GM19099 (cell line): ENCODE measurements around the gene CD244.
A peak's percentile ranks its signal among the peaks of the same experiment; 100 is the strongest.

ENCODE experiments used
- POLR2A ChIP-seq: IDR thresholded peaks from 3 replicates; pipeline ENCODE4 v1.6.1; 2011; ENCODE audit warnings: low read depth; ENCODE audit not compliant: insufficient read length; ENCODE audit errors: extremely low read depth

CD244 gene

DNA sequence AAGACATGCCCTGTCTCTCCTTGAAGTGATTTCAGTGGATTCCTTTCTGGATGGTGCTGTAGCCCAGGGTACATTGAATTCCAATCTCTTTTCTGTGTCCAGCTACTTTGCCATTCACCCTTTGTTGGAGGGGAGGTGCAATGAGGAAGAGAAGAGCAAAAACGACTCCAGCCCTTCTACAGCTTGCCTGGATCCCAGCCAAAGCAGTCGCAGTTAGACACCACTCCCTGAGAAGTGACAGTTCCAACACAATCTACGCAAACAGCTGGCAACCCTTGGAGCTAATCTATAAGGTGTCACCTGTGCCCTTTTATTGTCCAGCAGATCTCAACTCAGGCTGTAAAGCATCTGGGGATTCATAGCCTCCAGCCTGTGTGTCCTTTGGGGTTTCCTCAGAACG, 4.6 kb downstream of the CD244 start:
- TF ChIP-seq POLR2A: no peak

- TF ChIP-seq POLR2A: peak; percentile 24
Observed at GRCh38 chr1:160855181-160855981, 7.3 kb downstream of the CD244 start.

GRCh38 chr1:160853754-160854153, 8.9 kb downstream of the CD244 start:
- TF ChIP-seq POLR2A: no peak

DNA sequence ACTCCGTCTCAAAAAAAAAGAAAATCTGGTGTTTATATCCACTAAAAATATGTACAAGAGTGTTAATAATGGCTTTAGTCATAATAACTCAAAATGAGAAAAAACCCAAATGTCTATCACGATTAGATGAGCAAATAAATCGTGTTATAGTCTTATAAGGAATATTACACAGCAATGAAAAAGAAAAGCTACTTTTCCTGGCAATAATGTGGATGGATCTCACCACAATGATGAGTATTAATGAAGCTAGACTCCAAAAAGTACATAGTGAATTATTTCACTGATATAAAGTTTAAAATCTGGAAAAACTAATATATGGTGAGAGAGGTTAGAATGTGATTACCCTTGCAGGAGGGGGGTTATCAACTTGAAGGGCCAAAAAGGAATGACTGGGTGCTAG, 9.7 kb downstream of the CD244 start:
- TF ChIP-seq POLR2A: no peak

DNA sequence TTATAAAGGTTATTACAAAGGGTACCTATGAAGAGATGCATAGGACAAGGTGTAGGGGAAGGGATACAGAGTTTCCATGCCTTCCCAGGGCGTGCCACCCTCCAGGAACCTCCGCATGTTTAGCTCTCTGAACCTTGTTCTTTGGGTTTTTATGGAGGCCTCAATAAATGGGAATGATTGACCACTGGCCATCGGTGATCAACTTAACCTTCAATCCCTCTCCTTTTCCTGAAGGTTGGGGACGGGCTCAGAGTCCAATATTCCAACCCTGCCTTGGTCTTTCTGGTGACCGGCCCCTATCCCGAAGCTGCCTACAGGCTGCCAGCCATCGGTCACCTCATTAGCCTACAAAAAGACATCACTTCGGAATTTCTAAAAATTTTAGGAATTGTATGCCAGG, 11.7 kb downstream of the CD244 start:
- TF ChIP-seq POLR2A: no peak

DNA sequence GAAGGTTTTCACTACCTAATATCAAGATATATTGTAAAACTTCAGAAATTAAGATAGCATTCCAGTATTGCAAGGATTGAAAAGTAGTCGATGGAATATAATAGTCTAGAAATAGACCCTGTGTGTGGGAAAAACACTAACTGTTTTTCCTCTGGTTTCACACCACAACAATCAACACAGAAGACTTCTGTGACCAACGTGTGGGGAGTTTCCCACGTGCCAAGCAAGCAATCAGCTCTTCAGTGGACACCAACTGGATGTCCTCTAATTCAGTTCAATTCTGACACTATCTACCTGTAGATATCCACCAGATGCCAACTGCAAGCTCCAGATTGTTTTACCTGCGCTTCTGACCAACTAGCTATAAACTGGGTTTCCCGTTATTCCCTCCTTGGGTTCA, 12.1 kb downstream of the CD244 start:
- no peak for TF ChIP-seq POLR2A

DNA sequence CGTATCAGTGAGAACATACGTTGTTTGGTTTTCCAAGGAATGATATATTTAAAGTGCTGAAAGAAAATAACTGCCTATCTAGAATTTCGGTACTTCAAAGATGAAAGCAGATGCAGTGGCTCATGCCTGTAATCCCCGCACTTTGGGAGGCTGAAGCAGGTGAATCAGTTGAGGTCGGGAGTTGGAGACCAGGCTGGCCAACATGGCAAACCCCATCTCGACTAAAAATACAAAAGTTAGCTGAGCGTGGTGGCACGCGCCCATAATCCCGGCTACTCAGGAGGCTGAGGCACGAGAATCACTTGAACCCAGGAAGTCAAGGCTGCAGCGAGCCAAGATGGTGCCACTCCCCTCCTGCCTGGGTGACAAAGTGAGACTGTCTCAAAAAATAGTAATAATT, 16.4 kb downstream of the CD244 start:
- TF ChIP-seq POLR2A: no peak

DNA sequence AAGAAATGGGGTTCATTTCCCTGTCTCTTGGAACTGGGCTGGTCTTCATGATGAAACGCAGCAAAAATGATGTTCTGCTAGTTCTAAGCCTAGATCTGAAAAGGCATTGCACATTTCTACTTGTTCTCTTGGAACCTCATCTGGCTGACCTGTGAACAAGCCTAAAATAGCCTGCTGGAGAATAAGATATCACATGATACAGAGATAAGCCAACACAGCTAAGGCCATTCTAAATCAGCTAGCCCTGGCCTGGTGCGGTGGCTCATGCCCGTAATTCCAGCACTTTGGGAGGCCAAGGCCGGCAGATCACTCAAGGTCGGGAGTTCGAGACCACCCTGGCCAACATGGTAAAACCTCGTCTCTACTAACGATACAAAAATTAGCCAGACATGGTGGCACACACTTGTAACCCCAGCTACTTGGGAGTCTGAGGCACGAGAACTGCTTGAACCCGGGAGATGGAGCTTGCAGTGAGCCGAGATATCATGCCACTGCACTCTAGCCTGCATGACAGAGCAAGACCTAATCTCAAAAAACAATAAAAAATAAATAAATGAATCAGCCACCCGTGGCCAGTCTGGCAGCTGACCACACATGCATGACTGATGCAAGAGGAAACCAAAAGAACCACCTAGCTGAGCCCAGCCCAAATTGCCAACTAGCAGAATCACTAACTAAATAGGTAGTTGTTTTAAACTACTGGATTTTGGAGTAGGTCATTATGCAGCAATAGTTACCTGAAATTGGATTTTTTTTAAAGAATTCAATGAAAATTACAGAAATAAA, 18.0 kb downstream of the CD244 start:
- no peak for TF ChIP-seq POLR2A

DNA sequence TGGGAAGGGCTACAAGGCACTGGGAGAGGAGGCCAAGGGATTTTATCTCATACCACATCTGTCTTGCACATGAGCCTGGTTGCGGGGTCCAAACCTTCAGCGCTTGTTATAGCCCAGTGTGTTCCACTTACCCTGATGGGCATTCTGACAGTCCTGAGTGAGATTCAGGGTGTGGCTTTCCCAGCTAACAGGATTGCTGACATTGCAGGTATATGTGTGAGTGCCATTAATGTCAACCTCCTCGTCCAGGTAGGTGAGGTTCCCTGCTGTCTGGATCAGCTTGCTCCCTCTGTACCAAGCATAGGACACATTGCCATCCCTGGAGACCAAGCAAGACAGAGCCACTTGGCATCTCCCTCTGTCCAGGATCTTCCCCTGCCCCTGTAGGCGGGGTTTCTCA, 21.6 kb downstream of the CD244 start:
- TF ChIP-seq POLR2A: no peak

GRCh38 chr1:160839746-160840145, 22.9 kb downstream of the CD244 start:
- TF ChIP-seq POLR2A: no peak

DNA sequence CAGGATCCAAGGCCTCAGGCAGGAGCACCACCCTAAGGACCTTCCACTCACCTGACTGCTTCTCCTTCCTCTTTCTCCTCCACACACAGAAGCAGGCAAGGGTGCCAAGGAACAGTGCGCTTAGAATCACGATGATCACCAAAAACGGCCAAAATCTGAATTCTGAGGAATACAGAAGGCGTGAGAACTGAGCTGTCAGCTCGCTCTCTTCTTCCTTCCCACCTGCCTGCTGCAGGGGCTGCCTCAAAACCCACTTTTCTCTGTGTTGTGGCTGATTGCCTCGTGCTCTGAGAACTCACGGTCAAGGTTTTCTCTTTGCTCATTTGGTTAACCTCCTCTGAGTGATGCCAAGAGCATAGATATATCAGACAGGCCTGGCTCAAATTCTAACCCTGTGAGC, 23.8 kb downstream of the CD244 start:
- no peak for TF ChIP-seq POLR2A

- peak; percentile 58 for TF ChIP-seq POLR2A
Observed at GRCh38 chr1:160837558-160838205, 25.0 kb downstream of the CD244 start.

DNA sequence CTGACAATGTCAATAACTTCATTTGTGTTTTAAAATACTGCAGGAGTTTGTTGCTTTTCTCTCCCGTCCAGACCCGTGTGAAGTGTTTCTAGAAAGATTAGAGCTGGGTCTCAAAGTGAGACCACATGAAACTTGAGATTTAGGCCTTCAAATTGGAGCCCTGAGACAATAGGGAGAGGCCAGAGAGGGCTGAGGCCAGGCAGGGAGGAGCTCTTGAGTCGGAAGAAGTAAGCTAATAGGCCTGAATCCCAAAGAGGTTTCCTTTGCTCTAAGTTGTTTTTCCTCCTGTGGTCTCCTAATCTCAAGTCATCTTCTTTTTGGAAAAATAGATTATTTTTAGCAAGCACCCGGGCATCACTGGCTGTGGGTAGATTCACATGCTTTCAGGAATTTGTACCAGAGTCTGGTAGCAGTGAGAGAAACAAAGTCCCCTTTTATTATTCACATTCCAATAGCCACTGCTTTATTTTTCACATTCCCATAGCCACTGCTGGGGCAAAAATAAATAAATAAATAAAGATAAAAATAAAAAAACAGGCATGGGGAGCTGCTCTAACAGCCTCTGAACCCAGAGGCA, 25.6 kb downstream of the CD244 start:
- TF ChIP-seq POLR2A: no peak

- TF ChIP-seq POLR2A: no peak
Observed at GRCh38 chr1:160836561-160836960, 26.1 kb downstream of the CD244 start.

- TF ChIP-seq POLR2A: no peak
Observed at GRCh38 chr1:160835751-160836150, 26.9 kb downstream of the CD244 start.
